K562 (cell line): Measurements from ENCODE around the gene ATP9A. TPM values are rescaled to one million over a fixed set of nuclear protein-coding genes. Genes with fewer than 3 reads are reported as not detected.

Source experiments
- ATAC-seq: fragments of 200-7000 bp; cut with Tn5 transposase; 3 replicates; pipeline ENCODE4 v1.9.1; 2020; ENCODE audit warnings: moderate library complexity
- BruUV-seq: library from RNA; stranded (reverse); fragments of 400-500 nt; replicated peaks from 2 replicates; lab custom pipeline; 2021; lab: Mats Ljungman, UMichigan
- CTCF ChIA-PET: fragments of 300-600 bp; formaldehyde crosslinking; extraction: SDS; loops from one replicate; lab custom pipeline; 2021; ENCODE audit warnings: low intra/inter-chr PET ratio; lab: Yijun Ruan, JAX
- POLR2A ChIA-PET: fragments of 300-600, 350-650 bp; sonication (Branson Sonifier 250); formaldehyde crosslinking; extraction: SDS; loops from one replicate; lab custom pipeline; 2021; ENCODE audit warnings: antibody characterized with exemption, inconsistent platforms; lab: Yijun Ruan, JAX
- DNase-seq, 4 experiments: peaks; one replicate each; pipeline versions ENCODE4 v3.0.0 to v3.0.0-alpha.2; 2011 to 2018; ENCODE audit warnings: low spot score in 3 of 4, mixed read lengths in 3 of 4; ENCODE audit errors: extremely low read depth in 1 of 4
- FAIRE-seq: peaks from 2 replicates; lab custom pipeline; 2011; peaks lifted over from hg19 to GRCh38; lab: Jason Lieb, UNC
- H2AFZ ChIP-seq: 2 replicates; pipeline ENCODE4 v1.6.0; 2011; ENCODE audit warnings: low read depth, low read length, control low read depth, inconsistent platforms
- H3K27ac ChIP-seq: fragments of 200-600 bp; 3 replicates; pipeline ENCODE4 v1.8.0; 2011; ENCODE audit warnings: low read depth, mild to moderate bottlenecking, control low read depth, inconsistent platforms, low read length, moderate library complexity, mixed read lengths; ENCODE audit errors: extremely low read depth
- H3K27me3 ChIP-seq, 2 experiments: fragments of 300-600 bp in 1 of 2; 2 replicates in 1 of 2; 3 replicates in 1 of 2; pipeline versions ENCODE4 v1.6.0 to v1.8.0; 2011; ENCODE audit warnings: inconsistent platforms in 2 of 2, low read length in 2 of 2, mild to moderate bottlenecking in 1 of 2, mixed read lengths in 1 of 2, moderate library complexity in 1 of 2; ENCODE audit not compliant: control insufficient read depth in 2 of 2, insufficient read depth in 2 of 2
- H3K36me3 ChIP-seq: fragments of 300-600 bp; 3 replicates; pipeline ENCODE4 v1.8.0; 2011; ENCODE audit warnings: mild to moderate bottlenecking, low read length, inconsistent platforms; ENCODE audit not compliant: control insufficient read depth, insufficient read depth
- H3K4me1 ChIP-seq, 2 experiments: fragments of 200-600 bp in 1 of 2; replicated peaks in 1 of 2; 2 replicates in 1 of 2; 3 replicates in 1 of 2; pipeline versions ENCODE4 v1.5.1 to v1.8.0; 2011; ENCODE audit warnings: inconsistent platforms in 2 of 2, low read length in 2 of 2, mild to moderate bottlenecking in 1 of 2, mixed read lengths in 1 of 2, moderate library complexity in 1 of 2; ENCODE audit not compliant: control insufficient read depth in 2 of 2, insufficient read depth in 2 of 2
- H3K4me2 ChIP-seq: 2 replicates; pipeline ENCODE4 v1.6.1; 2011; ENCODE audit warnings: low read length, control low read depth, inconsistent platforms, mixed read lengths; ENCODE audit not compliant: insufficient read depth
- H3K4me3 ChIP-seq: fragments of 200-600 bp; sonication (generic), shearing (Covaris generic); 2 replicates; pipeline ENCODE4 v1.5.1; 2016; ENCODE audit warnings: control low read depth, inconsistent platforms
- H3K79me2 ChIP-seq: fragments of 200-600 bp; 3 replicates; pipeline ENCODE4 v1.8.0; 2011; ENCODE audit warnings: low read length, inconsistent platforms; ENCODE audit not compliant: control insufficient read depth, insufficient read depth
- H3K9ac ChIP-seq, 2 experiments: 2 replicates each; pipeline versions ENCODE4 v1.6.0 to v1.6.1; 2011; ENCODE audit warnings: low read depth in 2 of 2, low read length in 2 of 2, control low read depth in 1 of 2, inconsistent platforms in 1 of 2, mild to moderate bottlenecking in 1 of 2, mixed read lengths in 1 of 2; ENCODE audit not compliant: insufficient read depth in 1 of 2
- H3K9me1 ChIP-seq: one replicate; pipeline ENCODE4 v1.6.0; 2011; ENCODE audit warnings: inconsistent platforms, mild to moderate bottlenecking, low read length, moderate library complexity; ENCODE audit not compliant: control insufficient read depth, insufficient read depth
- H3K9me3 ChIP-seq: replicated peaks from 2 replicates; pipeline ENCODE4 v1.5.1; 2011; ENCODE audit warnings: low read depth, low read length, inconsistent platforms; ENCODE audit not compliant: control insufficient read depth, insufficient read depth
- H4K20me1 ChIP-seq: replicated peaks from 2 replicates; pipeline ENCODE4 v1.6.1; 2011; ENCODE audit warnings: low read length, inconsistent platforms, mixed read lengths; ENCODE audit not compliant: control insufficient read depth, insufficient read depth
- FOS ChIP-seq: IDR thresholded peaks from 3 replicates; pipeline ENCODE4 v1.6.1; 2011; ENCODE audit not compliant: insufficient read length; ENCODE audit errors: extremely low read depth
- MLX ChIP-seq, 2 experiments: fragments of 450-650 bp in 1 of 2; sonication (generic) in 1 of 2; formaldehyde crosslinking; conservative IDR thresholded peaks; 2 replicates each; pipeline versions ENCODE4 v1.4.0 to v1.8.1; 2020 to 2022; ENCODE audit warnings: mild to moderate bottlenecking in 1 of 2, missing genetic modification reagents in 1 of 2
- MXD1 ChIP-seq: fragments of 250-450 bp; sonication (Bioruptor Pico); IDR thresholded peaks from 2 replicates; pipeline ENCODE4 v1.8.0; 2021; ENCODE audit warnings: borderline replicate concordance, mild to moderate bottlenecking, moderate library complexity; ENCODE audit not compliant: poor library complexity, severe bottlenecking
- NRF1 ChIP-seq, 2 experiments: fragments of 450-650 bp; IDR thresholded peaks in 1 of 2; conservative IDR thresholded peaks in 1 of 2; 2 replicates each; pipeline ENCODE4 v1.6.1; 2014; ENCODE audit warnings: mild to moderate bottlenecking in 2 of 2
- SMARCB1 ChIP-seq: IDR thresholded peaks from 2 replicates; pipeline ENCODE4 v1.6.1; 2011; ENCODE audit warnings: improper control_type of control experiment, low read depth; ENCODE audit not compliant: insufficient read length
- XRCC4 ChIP-seq: IDR thresholded peaks from one replicate; pipeline ENCODE4 v1.6.1; 2011; ENCODE audit not compliant: insufficient read depth, insufficient read length; ENCODE audit errors: extremely low read depth
- ZBTB33 ChIP-seq: sonication (generic); formaldehyde crosslinking; IDR thresholded peaks from 2 replicates; pipeline ENCODE4 v1.8.1; 2023; ENCODE audit warnings: mild to moderate bottlenecking, missing genetic modification reagents
- ZNF407 ChIP-seq: fragments of 450-650 bp; IDR thresholded peaks from 2 replicates; pipeline ENCODE4 v1.6.1; 2016; ENCODE audit warnings: low read depth
- ZNF57 ChIP-seq: fragments of 450-650 bp; formaldehyde crosslinking; IDR thresholded peaks from 2 replicates; pipeline ENCODE4 v1.4.0; 2020; ENCODE audit warnings: mild to moderate bottlenecking, moderate library complexity
- WGBS: fragments of 100-300 bp; shearing (Covaris generic); methylation state at CpG from one replicate; pipeline ENCODE4 v1.1.6; 2016; ENCODE audit warnings: low coverage, mixed read lengths; ENCODE audit not compliant: insufficient coverage; ENCODE audit errors: missing lambda C conversion rate; 5-methylcytosine and 5-hydroxymethylcytosine counted together
- in situ Hi-C: fragments of 300-500 bp; cut with MboI; formaldehyde crosslinking; loops from 4 replicates; pipeline ENCODE4 v1.15.0; 2018; ENCODE audit warnings: inconsistent platforms, mixed read lengths
- intact Hi-C: fragments of 100-400 bp; cut with micrococcal nuclease; formaldehyde crosslinking; loops from 2 replicates; pipeline ENCODE4 v1.14.2; 2022
- polyA plus RNA-seq, 8 experiments: library from polyadenylated mRNA; depleted of rRNA in 4 of 8; stranded (reverse) in 5 of 8; unstranded in 3 of 8; fragments of >200 nt; fragmentation: Nextera tagmentation in 2 of 8; fragmentation: Illumina TruSeq in 1 of 8; extraction: Ambion mirVana in 2 of 8; extraction: Trizol in 1 of 8; gene quantifications; 2 replicates each; pipeline versions ENCODE4 v1.2.1 to v1.2.3, GENCODE V29; 2011 to 2014; ENCODE audit warnings: inconsistent platforms in 1 of 8, missing spikeins in 1 of 8
- total RNA-seq, 7 experiments: library from RNA; depleted of rRNA in 6 of 7; stranded (reverse); fragments of >200 nt in 6 of 7; fragmentation: Illumina TruSeq in 2 of 7; extraction: Trizol in 2 of 7; gene quantifications; 2 replicates each; pipeline versions ENCODE4 v1.2.1 to v1.2.3, GENCODE V29; 2011 to 2021; ENCODE audit warnings: low replicate concordance in 1 of 7

The ATP9A gene
- total and polyA plus RNA-seq, 9 of the 15 experiments (the other 6 are each of a cell fraction or from before 2014, with no cell fraction given), result 0.18 to 0.62 (median 0.29) TPM

GRCh38 chr20:51757226-51757625 is 11.0 kb downstream of the ATP9A start (continued):
- TF ChIP-seq SMARCB1 (no peak), NRF1 (conservative IDR thresholded peaks at IDR 0.05 in 1 of 2, IDR thresholded peaks at IDR 0.05 in 1 of 2) (no peak), ZNF57 (CRISPR knock-in tag) (no peak), MLX (CRISPR knock-in tag; conservative IDR thresholded peaks at IDR 0.05) (no peak), XRCC4 (no peak), MXD1 (CRISPR knock-in tag) (no peak)

- Histone ChIP-seq H3K9me1 (no peaks in the 10 kb centered on the region), H2AFZ (no peak overlapping the region), H3K27ac (no peak overlapping the region), H3K9me3 (no peaks in the 10 kb centered on the region), H3K79me2 (no peaks in the 10 kb centered on the region), H3K4me1 (no peaks in the 10 kb centered on the region; a peak in 1 of 5 replicates), H3K4me2 (no peak overlapping the region), H4K20me1 (no peaks in the 10 kb centered on the region), H3K9ac (no peak overlapping the region), H3K36me3 (no peaks in the 10 kb centered on the region), H3K27me3 (peaks cover 6 to 34% of the 10 kb centered on the region in 2 experiments; a peak in 3 of 5 replicates), H3K4me3 (no peak overlapping the region)
- intact Hi-C loops (no loop called here), in situ Hi-C loops (no loop called here)
- ChIA-PET POLR2A (no interaction called here), CTCF (no interaction called here)
- ATAC-seq (no peak), DNase-seq (no peak), FAIRE-seq (no peak)
- 7% methylated on average over 3 of the region's 3 CpGs for WGBS
- BruUV-seq, result no TSS peak
- no peak for TF ChIP-seq FOS
- TF ChIP-seq ZBTB33 (CRISPR knock-in tag), result no peak
- no peak for TF ChIP-seq ZNF407
These were observed 11.5 kb downstream of the ATP9A start for GRCh38 chr20:51756653-51757052.
